CD14-positive monocyte (primary cell): Measurements from ENCODE around the gene SYNGAP1. TPM values are rescaled to one million over a fixed set of nuclear protein-coding genes. Genes with fewer than 3 reads are reported as not detected.

Source experiments
- DNase-seq, 3 donors: peaks; one replicate each; pipeline ENCODE4 v3.0.0-alpha.2; 2011 to 2022
- H2AFZ ChIP-seq: 2 replicates; pipeline ENCODE4 v1.6.0; 2012; ENCODE audit warnings: mild to moderate bottlenecking, low read depth, low read length, inconsistent platforms; ENCODE audit not compliant: insufficient read depth, poor library complexity, severe bottlenecking
- H3K27ac ChIP-seq, 2 donors: 1 replicate in 1 of 2; 2 replicates in 1 of 2; pipeline ENCODE4 v1.5.1; 2012 to 2013; ENCODE audit warnings: low read length in 2 of 2, control low read depth in 1 of 2, inconsistent platforms in 1 of 2, low read depth in 1 of 2, mild to moderate bottlenecking in 1 of 2
- H3K27me3 ChIP-seq, 2 donors: one replicate each; pipeline versions ENCODE4 v1.6.0 to v1.6.1; 2011 to 2013; ENCODE audit warnings: low read length in 2 of 2; ENCODE audit not compliant: control insufficient read depth in 2 of 2, insufficient read depth in 2 of 2
- H3K36me3 ChIP-seq, 2 donors: replicated peaks in 1 of 2; 1 replicate in 1 of 2; 2 replicates in 1 of 2; pipeline versions ENCODE4 v1.5.1 to v1.6.1; 2012 to 2013; ENCODE audit warnings: low read length in 2 of 2, control low read depth in 1 of 2, inconsistent platforms in 1 of 2, mild to moderate bottlenecking in 1 of 2; ENCODE audit not compliant: insufficient read depth in 2 of 2, control insufficient read depth in 1 of 2
- H3K4me1 ChIP-seq, 2 donors: 1 replicate in 1 of 2; 2 replicates in 1 of 2; pipeline versions ENCODE4 v1.5.1 to v1.6.1; 2012 to 2013; ENCODE audit warnings: low read length in 2 of 2, control low read depth in 1 of 2, inconsistent platforms in 1 of 2, mild to moderate bottlenecking in 1 of 2, moderate library complexity in 1 of 2; ENCODE audit not compliant: insufficient read depth in 2 of 2, control insufficient read depth in 1 of 2
- H3K4me2 ChIP-seq: replicated peaks from 2 replicates; pipeline ENCODE3; 2012; ENCODE audit warnings: low read length, moderate library complexity, mild to moderate bottlenecking; ENCODE audit not compliant: poor library complexity, severe bottlenecking; ENCODE audit errors: extremely low read depth
- H3K4me3 ChIP-seq, 3 experiments: fragments of 200-600 bp in 1 of 3; sonication (generic) in 1 of 3; replicated peaks in 1 of 3; 1 replicate in 2 of 3; 2 replicates in 1 of 3; pipeline ENCODE4 v1.5.1; 2011 to 2013; ENCODE audit warnings: low read length in 3 of 3, mild to moderate bottlenecking in 3 of 3, control low read depth in 2 of 3, low read depth in 2 of 3, inconsistent platforms in 1 of 3, moderate library complexity in 1 of 3
- H3K79me2 ChIP-seq: 2 replicates; pipeline ENCODE4 v1.6.0; 2012; ENCODE audit warnings: mild to moderate bottlenecking, control low read depth, inconsistent platforms, low read length, moderate library complexity; ENCODE audit not compliant: insufficient read depth
- H3K9ac ChIP-seq: 2 replicates; pipeline ENCODE4 v1.6.0; 2017; ENCODE audit warnings: low read length, mild to moderate bottlenecking; ENCODE audit not compliant: insufficient read depth, poor library complexity, severe bottlenecking
- H3K9me3 ChIP-seq, 2 donors: replicated peaks in 1 of 2; 1 replicate in 1 of 2; 2 replicates in 1 of 2; pipeline versions ENCODE4 v1.5.1 to v1.6.1; 2012 to 2013; ENCODE audit warnings: low read length in 2 of 2, control low read depth in 1 of 2; ENCODE audit not compliant: control insufficient read depth in 1 of 2, insufficient read depth in 1 of 2
- H4K20me1 ChIP-seq: 2 replicates; pipeline ENCODE4 v1.6.0; 2012; ENCODE audit warnings: mild to moderate bottlenecking, low read length, control low read depth, moderate library complexity; ENCODE audit not compliant: insufficient read depth
- H3K27ac Mint-ChIP-seq, 7 donors: one replicate each; pipeline ENCODE4 v1.8.0; 2020; ENCODE audit warnings: mild to moderate bottlenecking in 7 of 7, mixed read lengths in 7 of 7, moderate library complexity in 6 of 7, inconsistent platforms in 2 of 7
- H3K27me3 Mint-ChIP-seq, 3 donors: one replicate each; pipeline ENCODE4 v1.8.0; 2021 to 2022; ENCODE audit warnings: low read depth in 3 of 3, mild to moderate bottlenecking in 3 of 3, mixed read lengths in 3 of 3, moderate library complexity in 3 of 3, inconsistent platforms in 1 of 3
- H3K36me3 Mint-ChIP-seq, 2 donors: one replicate each; pipeline ENCODE4 v1.8.0; 2020; ENCODE audit warnings: mixed read lengths in 2 of 2, inconsistent platforms in 1 of 2, mild to moderate bottlenecking in 1 of 2
- H3K4me1 Mint-ChIP-seq: one replicate; pipeline ENCODE4 v1.8.0; 2020; ENCODE audit warnings: mild to moderate bottlenecking, mixed read lengths
- H3K4me3 Mint-ChIP-seq, 2 donors: one replicate each; pipeline ENCODE4 v1.8.0; 2020; ENCODE audit warnings: mild to moderate bottlenecking in 2 of 2, mixed read lengths in 2 of 2, moderate library complexity in 1 of 2
- H3K9me3 Mint-ChIP-seq, 7 donors: one replicate each; pipeline ENCODE4 v1.8.0; 2020 to 2022; ENCODE audit warnings: mixed read lengths in 7 of 7, mild to moderate bottlenecking in 6 of 7, moderate library complexity in 6 of 7, inconsistent platforms in 2 of 7
- CTCF ChIP-seq: fragments of 200-600 bp; IDR thresholded peaks from one replicate; pipeline ENCODE4 v1.8.0; 2022; ENCODE audit warnings: antibody characterized with exemption, mild to moderate bottlenecking
- WGBS: methylation state at CpG from one replicate; pipeline ENCODE4 v1.1.5; 2013; ENCODE audit warnings: missing lambda C conversion rate; ENCODE audit not compliant: insufficient coverage; 5-methylcytosine and 5-hydroxymethylcytosine counted together
- intact Hi-C, 2 donors: fragments of 100-400 bp; cut with micrococcal nuclease; formaldehyde crosslinking; loops; one replicate each; pipeline versions ENCODE4 v1.15.0 to v1.15.1; 2023
- polyA plus RNA-seq, 3 donors: library from polyadenylated mRNA; depleted of rRNA in 1 of 3; unstranded in 2 of 3; stranded (reverse) in 1 of 3; fragments of 300-500 nt in 2 of 3; fragments of >200 nt in 1 of 3; fragmentation: Illumina TruSeq in 2 of 3; gene quantifications; 1 replicate in 2 of 3; 2 replicates in 1 of 3; pipeline ENCODE4 v1.2.3, GENCODE V29; 2012 to 2021

SYNGAP1 gene
- polyA plus RNA-seq, 3 donors = 4.0 TPM; not detected in 2

GRCh38 chr6:33453393-33454008, 33.6 kb downstream of the SYNGAP1 start:
- Histone ChIP-seq H2AFZ (peak overlapping the region; percentile 87), H3K36me3 (peaks cover 0 to 11% of the 10 kb centered on the region in 2 donors), H3K4me3 (peak overlapping the region; percentile 88 to 96 (median 95)), H3K79me2 (peaks cover 45% of the 10 kb centered on the region), H3K4me2 (peak overlapping the region; percentile 86), H3K27me3 (no peaks in the 10 kb centered on the region), H4K20me1 (no peaks in the 10 kb centered on the region), H3K9ac (peak overlapping the region; percentile 78), H3K27ac (peak overlapping the region; percentile 56 to 82), H3K9me3 (no peaks in the 10 kb centered on the region), H3K4me1 (peaks cover 53 to 65% of the 10 kb centered on the region in 2 donors)
- peaks cover 21 to 22% of the 10 kb centered on the region in 2 donors for H3K36me3 Mint-ChIP-seq
- H3K27me3 Mint-ChIP-seq = peaks cover 0 to 3% (median 1%) of the 10 kb centered on the region in 3 donors
- WGBS = 0% methylated on average over 1 of the region's 12 CpGs
- intact Hi-C loops = loop anchor here in 1 of 2 donors (5.0 kb wide), 1 partner anchor 36 kb away; the partner anchor contains the start of gene CUTA
- no peak for DNase-seq
- TF ChIP-seq CTCF = no peak
- peaks cover 60% of the 10 kb centered on the region for H3K4me1 Mint-ChIP-seq
- H3K4me3 Mint-ChIP-seq = peak overlapping the region; percentile 89 to 91
- H3K9me3 Mint-ChIP-seq = no peaks in the 10 kb centered on the region
- H3K27ac Mint-ChIP-seq = peak overlapping the region; percentile 61 to 95 (median 89)

GRCh38 chr6:33454009-33454946, 34.4 kb downstream of the SYNGAP1 start, which contains the start of gene ZBTB9:
Gene ZBTB9, plus strand, starts transcription at chr6:33454576. Its CDS starts 525 bp downstream, at chr6:33455101.
- Mint-ChIP-seq H3K9me3 (peaks cover 0 to 2% (median 0%) of the 10 kb centered on the region in 7 donors), H3K27ac (peak within 1 kb of the TSS; percentile 86 to 95 (median 89)), H3K4me1 (peaks cover 53% of the 10 kb centered on the region), H3K4me3 (peak within 1 kb of the TSS; percentile 89 to 91), H3K36me3 (peaks cover 15 to 16% of the 10 kb centered on the region in 2 donors), H3K27me3 (peaks cover 0 to 3% (median 2%) of the 10 kb centered on the region in 3 donors)
- Histone ChIP-seq H2AFZ (peak within 1 kb of the TSS; percentile 87), H3K9me3 (no peaks in the 10 kb centered on the region), H4K20me1 (no peaks in the 10 kb centered on the region), H3K36me3 (peaks cover 0 to 11% of the 10 kb centered on the region in 2 donors), H3K4me3 (peak within 1 kb of the TSS; percentile 88 to 96 (median 95)), H3K27me3 (no peaks in the 10 kb centered on the region), H3K79me2 (peaks cover 38% of the 10 kb centered on the region), H3K4me1 (peaks cover 45 to 58% of the 10 kb centered on the region in 2 donors), H3K9ac (peak within 1 kb of the TSS; percentile 78), H3K4me2 (peak within 1 kb of the TSS; percentile 86), H3K27ac (peak within 1 kb of the TSS; percentile 56 to 82)
- intact Hi-C loops = loop anchor here in 1 of 2 donors (5.0 kb wide), 1 partner anchor 37 kb away; the partner anchor contains the start of gene CUTA
- DNase-seq = peak; percentile 93 to 96 (median 94)
- WGBS = under 1% methylated on average over 57 of the region's 65 CpGs
- no peak for TF ChIP-seq CTCF
